Epithelial cell of proximal tubule (primary cell): ENCODE results near the gene POGZ. TPM values are rescaled to one million over a fixed set of nuclear protein-coding genes. Genes with fewer than 3 reads are reported as not detected.

ENCODE experiments used
- DNase-seq: peaks from one replicate; pipeline ENCODE4 v3.0.0-alpha.2; 2011; ENCODE audit warnings: low read depth
- H3K4me3 ChIP-seq: 2 replicates; pipeline ENCODE4 v1.5.1; 2011; ENCODE audit warnings: low read depth, mild to moderate bottlenecking, low read length
- CTCF ChIP-seq: conservative IDR thresholded peaks from 2 replicates; pipeline ENCODE4 v1.5.1; 2012; ENCODE audit warnings: low read depth, mild to moderate bottlenecking, low read length
- total RNA-seq: library from RNA; depleted of rRNA; stranded (reverse); fragments of >200 nt; gene quantifications from 2 replicates; pipeline ENCODE4 v1.2.3, GENCODE V29; 2015

Gene POGZ
- total RNA-seq, 1 donor from 2014 or later = 29.3 TPM

GRCh38 chr1:151377150-151377884 is 82.0 kb downstream of the POGZ start:
- TF ChIP-seq CTCF = no peak
- H3K4me3 ChIP-seq = no peak overlapping the region
- DNase-seq = no peak

DNA sequence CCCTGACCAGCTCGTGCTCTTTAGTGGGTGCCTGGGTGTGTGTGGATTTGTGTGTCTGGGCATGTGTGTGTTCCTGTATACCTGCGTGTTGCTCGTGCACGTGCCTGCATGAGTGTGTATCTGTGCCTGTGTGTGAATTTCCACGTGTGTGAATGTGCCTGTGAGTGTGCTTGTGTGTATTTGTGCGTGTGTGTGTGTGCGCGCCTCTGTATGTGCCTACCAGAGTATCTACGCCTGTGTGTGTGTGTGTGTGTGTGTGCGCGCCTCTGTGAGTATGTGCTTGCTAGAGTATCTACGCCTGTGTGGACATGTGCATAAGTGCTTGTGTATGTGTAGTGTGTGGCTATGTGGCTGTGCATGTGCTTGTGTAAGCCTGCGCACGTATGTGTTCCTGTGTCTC is 86.1 kb downstream of the POGZ start:
- TF ChIP-seq CTCF = no peak
- H3K4me3 ChIP-seq = no peak overlapping the region

GRCh38 chr1:151372058-151372934 is 87.0 kb downstream of the POGZ start, which contains the start of gene SELENBP1:
SELENBP1 (minus strand) TSS chr1:151372705; CDS start chr1:151372641, 64 bp downstream.
- no peak for TF ChIP-seq CTCF
- peak within 1 kb of the TSS; percentile 62 for H3K4me3 ChIP-seq

More for the DNA sequence above, 86.1 kb downstream of the POGZ start:
- no peak for DNase-seq

GRCh38 chr1:151371370-151372057 is 87.8 kb downstream of the POGZ start:
- DNase-seq = no peak

More at GRCh38 chr1:151372058-151372934, 87.0 kb downstream of the POGZ start, which contains the start of gene SELENBP1:
- no peak for DNase-seq

DNA sequence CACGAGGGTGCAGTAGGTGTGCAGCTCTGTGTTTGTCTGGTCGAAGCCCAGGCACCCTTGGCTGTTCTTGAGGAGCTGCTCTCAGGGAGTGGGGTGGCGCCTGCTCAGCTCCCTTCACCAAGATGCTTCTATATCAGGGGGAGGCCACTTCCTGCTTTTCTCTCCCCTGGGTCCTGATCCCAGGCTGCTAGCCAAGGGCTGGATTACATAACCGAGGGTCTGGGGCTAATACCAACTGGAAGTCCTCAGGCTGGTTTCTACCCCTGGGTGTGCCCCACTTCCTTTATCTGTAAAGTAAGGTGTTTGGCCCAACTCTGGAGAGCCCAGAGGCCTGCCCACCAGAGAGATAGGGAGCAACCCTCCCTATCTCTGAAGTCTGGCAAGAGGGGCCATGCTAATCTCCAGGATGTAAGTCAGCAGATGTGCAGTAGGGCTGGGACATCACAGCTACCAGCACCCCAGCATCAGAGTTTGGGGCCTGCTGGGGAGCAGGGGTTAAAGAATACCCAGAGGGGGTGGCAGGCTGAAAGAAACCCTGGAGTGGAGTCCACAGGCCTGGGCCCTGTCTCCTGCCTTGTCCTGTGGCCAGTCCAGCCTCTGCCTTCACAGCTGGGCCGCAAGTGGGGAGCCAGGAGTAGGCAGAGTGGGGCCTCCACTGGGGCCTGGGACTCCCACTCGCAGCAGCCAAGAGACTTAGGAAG is 88.9 kb downstream of the POGZ start:
- TF ChIP-seq CTCF = no peak
- DNase-seq = no peak
- H3K4me3 ChIP-seq = no peak overlapping the region

More at GRCh38 chr1:151371370-151372057, 87.8 kb downstream of the POGZ start:
- TF ChIP-seq CTCF = no peak
- peak overlapping the region; percentile 62 for H3K4me3 ChIP-seq

GRCh38 chr1:151369621-151370048 is 89.7 kb downstream of the POGZ start:
- H3K4me3 ChIP-seq = no peak overlapping the region
- TF ChIP-seq CTCF = no peak
- DNase-seq = no peak
